Measurements from ENCODE around the gene EEF1AKMT1. TPM values are rescaled to one million over a fixed set of nuclear protein-coding genes. Genes with fewer than 3 reads are reported as not detected.

EEF1AKMT1 gene
- total RNA-seq, 1 experiment from 2014 or later = 6.1 TPM

GRCh38 chr13:20709782-20710181 lies 64.0 kb downstream of the EEF1AKMT1 start:
- Histone ChIP-seq H4K5ac (ENCODE audit: insufficient read length, low read depth, low read length) (no peak overlapping the region), H3K27ac (ENCODE audit: insufficient read length, low read depth, low read length) (no peak overlapping the region), H2BK15ac (ENCODE audit: low read depth, low read length) (no peak overlapping the region), H2BK5ac (ENCODE audit: insufficient read length, low read length) (no peak overlapping the region), H2BK12ac (ENCODE audit: insufficient read length, low read depth, low read length) (no peak overlapping the region), H3T11ph (ENCODE audit: low read length) (no peak overlapping the region), H4K91ac (ENCODE audit: insufficient read length, low read depth, low read length) (no peak overlapping the region), H3K4me1 (ENCODE audit: insufficient read depth, low read length) (no peaks in the 10 kb centered on the region), H3K23ac (ENCODE audit: insufficient read length, low read depth, low read length) (no peak overlapping the region), H3K9ac (ENCODE audit: extremely low read depth, insufficient read length, low read length) (no peak overlapping the region), H3K27me3 (ENCODE audit: insufficient read depth, low read length) (no peaks in the 10 kb centered on the region), H3K23me2 (ENCODE audit: insufficient read length, low read depth, low read length, poor library complexity, severe bottlenecking) (no peaks in the 10 kb centered on the region), H3K4ac (ENCODE audit: low read depth, low read length) (no peak overlapping the region), H2BK20ac (ENCODE audit: low read depth, low read length, poor library complexity, severe bottlenecking) (no peak overlapping the region), H2BK120ac (ENCODE audit: low read depth, low read length, poor library complexity, severe bottlenecking) (no peak overlapping the region), H3K9me3 (ENCODE audit: control insufficient read depth, low read depth, low read length) (no peaks in the 10 kb centered on the region), H3K56ac (ENCODE audit: insufficient read length, low read depth, low read length) (no peak overlapping the region), H4K20me1 (ENCODE audit: control insufficient read depth, insufficient read depth, insufficient read length) (no peaks in the 10 kb centered on the region), H4K8ac (replicated peaks; ENCODE audit: insufficient read length, low read depth, low read length) (no peak overlapping the region), H3K18ac (ENCODE audit: insufficient read length, low read depth, low read length) (no peak overlapping the region), H3K79me2 (ENCODE audit: insufficient read depth, low read length) (no peaks in the 10 kb centered on the region), H3K79me1 (ENCODE audit: insufficient read depth, low read depth, low read length, poor library complexity, severe bottlenecking) (no peaks in the 10 kb centered on the region), H2AFZ (ENCODE audit: low read length) (no peak overlapping the region), H2AK5ac (ENCODE audit: insufficient read length, low read length) (no peak overlapping the region), H3K4me2 (ENCODE audit: insufficient read depth, insufficient read length, low read length) (no peak overlapping the region), H3K14ac (ENCODE audit: insufficient read depth, low read length) (no peak overlapping the region)
- H3K9me3 Mint-ChIP-seq = peaks cover 0 to 2% of the 10 kb centered on the region in 2 experiments; a peak in 1 of 5 replicates
- DNase-seq = no peak
- peaks cover 31% of the 10 kb centered on the region for H3K27me3 Mint-ChIP-seq (ENCODE audit: low read depth)
- H3K4me1 Mint-ChIP-seq = peaks cover 21 to 24% of the 10 kb centered on the region in 2 experiments
- H3K27ac Mint-ChIP-seq = no peak overlapping the region
- no CpG with 5 or more reads among the region's 4 CpGs for WGBS (ENCODE audit: extremely low coverage, insufficient read length, low lambda C conversion rate)
- no peaks in the 10 kb centered on the region; a peak in 1 of 7 replicates for H3K36me3 Mint-ChIP-seq (ENCODE audit: insufficient read depth in 1 of 3, low read depth in 3 of 3)
- no peak overlapping the region for H3K4me3 Mint-ChIP-seq
- no peak for TF ChIP-seq CTCF (conservative IDR thresholded peaks at IDR 0.05)

All from H9 (cell line).